ENCODE measurements around the gene CGB5.
"Not testable (repeated sequence)": the region's sequence is repeated elsewhere in the genome, so short reads cannot be mapped to it uniquely, and the experiment has no call there.

GRCh38 chr19:49049011-49049410 lies 5.4 kb downstream of the CGB5 start, which contains the start of gene CGB8:
- not testable (repeated sequence) for TF ChIP-seq EZH2 (IDR thresholded peaks at IDR 0.05; ENCODE audit: low read depth, unreplicated experiment); JUNB (IDR thresholded peaks at IDR 0.05; ENCODE audit: unreplicated experiment); POLR2AphosphoS5 (IDR thresholded peaks at IDR 0.05; ENCODE audit: low read depth); CREB1 (CRISPR knock-in tag; IDR thresholded peaks at IDR 0.05; ENCODE audit: low read depth); REST (IDR thresholded peaks at IDR 0.05; ENCODE audit: unreplicated experiment); ETS1 (IDR thresholded peaks at IDR 0.05)
- TF ChIP-seq, protein P1, sequence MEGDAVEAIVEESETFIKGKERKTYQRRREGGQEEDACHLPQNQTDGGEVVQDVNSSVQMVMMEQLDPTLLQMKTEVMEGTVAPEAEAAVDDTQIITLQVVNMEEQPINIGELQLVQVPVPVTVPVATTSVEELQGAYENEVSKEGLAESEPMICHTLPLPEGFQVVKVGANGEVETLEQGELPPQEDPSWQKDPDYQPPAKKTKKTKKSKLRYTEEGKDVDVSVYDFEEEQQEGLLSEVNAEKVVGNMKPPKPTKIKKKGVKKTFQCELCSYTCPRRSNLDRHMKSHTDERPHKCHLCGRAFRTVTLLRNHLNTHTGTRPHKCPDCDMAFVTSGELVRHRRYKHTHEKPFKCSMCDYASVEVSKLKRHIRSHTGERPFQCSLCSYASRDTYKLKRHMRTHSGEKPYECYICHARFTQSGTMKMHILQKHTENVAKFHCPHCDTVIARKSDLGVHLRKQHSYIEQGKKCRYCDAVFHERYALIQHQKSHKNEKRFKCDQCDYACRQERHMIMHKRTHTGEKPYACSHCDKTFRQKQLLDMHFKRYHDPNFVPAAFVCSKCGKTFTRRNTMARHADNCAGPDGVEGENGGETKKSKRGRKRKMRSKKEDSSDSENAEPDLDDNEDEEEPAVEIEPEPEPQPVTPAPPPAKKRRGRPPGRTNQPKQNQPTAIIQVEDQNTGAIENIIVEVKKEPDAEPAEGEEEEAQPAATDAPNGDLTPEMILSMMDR (conservative IDR thresholded peaks at IDR 0.05; ENCODE audit: low read depth in 2 of 2) = not testable (repeated sequence)

Measured in GM23338 (cell line).